ENCODE results near the gene FBXL7.

Gene FBXL7

DNA sequence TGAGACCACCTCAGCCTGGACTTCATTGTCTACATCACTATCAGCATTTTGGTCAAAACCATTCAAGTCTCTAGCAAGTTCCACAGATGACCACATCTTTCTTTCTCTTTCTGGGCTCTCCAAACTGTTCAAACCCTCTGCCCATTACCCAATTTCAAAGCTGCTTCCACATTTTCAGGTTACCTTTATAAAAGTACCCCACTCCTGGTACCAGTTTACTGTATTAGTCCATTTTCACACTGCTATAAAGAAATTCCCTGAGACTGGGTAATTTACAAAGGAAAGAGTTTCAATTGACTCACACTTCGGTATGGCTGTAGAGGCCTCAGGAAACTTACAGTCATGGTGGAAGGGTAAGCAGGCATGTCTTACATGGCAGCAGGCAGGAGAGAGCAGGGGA is 84.5 kb downstream of the FBXL7 start:
- DNase-seq = no peak

DNA sequence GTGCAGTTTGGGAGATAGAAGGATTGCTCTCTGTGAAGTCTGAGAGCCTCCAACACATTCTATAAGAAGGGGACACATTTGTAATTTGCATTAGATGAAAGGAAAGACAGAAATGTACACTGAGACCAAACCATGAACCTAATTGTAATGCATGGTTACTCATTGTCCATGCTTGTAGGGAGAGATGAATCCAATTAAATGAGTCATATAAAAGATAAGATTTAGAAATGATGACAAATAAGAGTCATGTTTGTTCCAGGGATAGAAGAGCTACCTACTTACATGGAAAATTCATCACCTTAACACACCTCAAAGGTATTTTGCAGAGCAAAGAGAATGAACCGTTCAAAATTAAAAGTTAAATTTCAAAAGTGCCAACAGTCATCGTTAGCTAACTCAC is 85.1 kb downstream of the FBXL7 start:
- DNase-seq = no peak

DNA sequence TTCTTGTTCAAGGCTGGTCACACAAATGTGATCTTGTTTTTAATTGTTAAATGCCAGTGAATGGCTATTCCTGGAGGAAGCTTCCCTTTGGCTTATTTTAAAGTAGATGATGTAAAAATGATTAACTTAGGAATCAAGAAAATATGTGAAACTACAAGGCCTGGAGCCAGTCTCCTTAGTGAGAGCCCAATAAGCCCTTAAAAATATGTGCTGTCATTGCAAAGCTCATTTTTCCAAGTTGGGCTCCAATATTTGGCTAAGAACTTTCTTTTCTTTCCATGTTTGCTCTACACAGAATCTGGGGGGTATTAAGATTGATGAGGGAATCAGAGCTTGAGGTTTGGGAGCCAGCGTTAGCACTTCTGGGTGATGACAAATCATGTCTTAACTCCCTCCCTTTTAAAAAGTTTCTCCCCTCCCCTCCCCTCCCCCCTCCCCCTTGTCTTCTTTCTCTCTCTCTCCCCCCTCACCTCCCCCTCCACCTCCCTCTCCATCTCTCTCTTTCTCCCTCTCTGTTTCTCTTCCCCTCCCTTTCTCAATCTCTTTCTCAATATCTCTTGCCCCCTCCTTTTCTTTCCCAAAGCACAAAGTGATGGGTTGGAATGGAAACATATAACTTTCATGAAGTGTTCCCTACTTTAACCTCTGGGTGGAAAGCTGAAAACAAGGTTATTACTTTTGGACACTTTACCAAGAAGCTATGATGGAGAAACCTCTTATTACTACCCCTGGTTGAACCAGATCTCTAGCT is 86.0 kb downstream of the FBXL7 start:
- DNase-seq = no peak

DNA sequence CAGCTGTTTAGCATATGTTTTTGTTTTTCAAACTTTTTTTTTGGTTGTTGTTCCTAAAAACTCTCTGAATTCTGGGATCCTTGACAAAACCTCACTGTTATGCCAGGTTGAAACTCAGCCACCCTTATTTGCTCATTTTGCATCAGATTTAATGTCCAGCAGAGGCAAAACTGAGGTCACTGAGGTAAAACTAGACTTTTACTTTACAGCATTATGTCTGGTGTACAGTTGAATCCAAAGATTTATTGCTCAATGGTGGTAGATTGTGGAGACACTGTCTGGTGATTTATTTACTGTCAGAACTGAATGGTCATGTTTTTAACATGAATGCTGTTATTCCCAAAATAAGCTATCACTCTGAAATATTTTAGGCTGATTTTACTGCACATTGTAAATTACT is 87.9 kb downstream of the FBXL7 start:
- no peak for DNase-seq

DNA sequence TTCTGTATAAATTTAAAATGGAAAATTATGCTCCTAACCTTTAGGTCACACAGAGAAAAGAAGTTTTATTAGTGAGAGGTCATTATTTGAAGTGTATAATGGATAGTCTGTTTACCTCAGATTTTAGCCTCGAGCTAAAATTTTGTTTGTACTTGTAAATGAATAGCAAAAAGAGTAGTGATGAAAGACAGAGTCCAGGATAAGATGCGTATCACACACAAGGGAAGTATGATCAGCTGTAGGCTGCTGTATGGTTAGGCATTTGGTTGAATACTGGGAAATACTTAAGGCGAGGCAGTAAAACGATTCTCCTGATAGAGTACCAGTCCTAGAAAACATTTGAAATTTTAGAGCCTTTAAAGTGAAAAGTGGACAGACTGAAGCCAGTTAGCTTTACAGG is 92.7 kb downstream of the FBXL7 start:
- no peak for DNase-seq

DNA sequence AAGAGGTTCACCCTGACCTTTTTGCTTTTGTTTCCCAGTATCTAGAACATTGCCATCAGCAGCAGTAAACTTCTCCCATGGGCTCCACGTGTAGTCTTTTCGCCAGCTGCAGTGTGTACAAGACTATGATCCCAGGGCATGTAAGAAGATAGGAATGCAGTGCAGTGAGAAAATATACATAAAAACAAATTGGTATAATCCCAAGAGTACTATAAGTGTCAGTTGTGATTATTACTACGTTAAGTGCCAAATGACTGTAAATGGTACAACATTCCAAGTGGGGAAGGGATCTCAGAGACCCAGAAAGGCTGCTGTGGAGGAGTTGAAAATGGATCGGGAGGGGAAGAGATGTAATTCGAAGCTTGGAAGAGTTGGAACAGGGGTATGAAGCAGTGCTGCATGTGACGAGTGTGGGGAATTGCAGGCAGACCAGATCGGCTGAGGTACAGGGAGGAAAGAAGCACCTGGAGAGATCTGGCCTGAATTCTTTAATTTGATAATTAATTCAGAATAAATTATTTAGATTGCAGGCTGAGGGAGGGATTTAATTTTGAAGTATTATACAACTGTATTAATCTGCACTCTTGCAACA is 95.1 kb downstream of the FBXL7 start:
- no peak for DNase-seq

DNA sequence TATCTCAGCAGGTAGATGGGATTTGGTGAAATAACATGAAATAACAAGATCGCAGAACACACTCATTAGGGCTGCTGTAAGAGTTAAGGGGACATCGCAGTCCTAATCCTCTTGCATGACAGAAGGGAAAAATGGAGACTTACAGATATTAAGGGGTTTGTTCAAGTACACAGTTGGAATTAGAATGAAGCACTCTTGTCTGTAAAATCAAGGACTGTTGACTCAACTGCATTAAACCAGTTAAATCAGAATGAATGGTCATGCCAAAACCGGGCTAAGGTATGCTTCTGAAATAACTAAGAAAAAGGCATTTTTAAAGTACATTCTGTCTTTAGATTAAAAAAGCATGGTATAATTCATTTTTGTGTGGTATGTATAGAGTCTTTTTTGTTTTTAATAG is 95.9 kb downstream of the FBXL7 start:
- DNase-seq = no peak

DNA sequence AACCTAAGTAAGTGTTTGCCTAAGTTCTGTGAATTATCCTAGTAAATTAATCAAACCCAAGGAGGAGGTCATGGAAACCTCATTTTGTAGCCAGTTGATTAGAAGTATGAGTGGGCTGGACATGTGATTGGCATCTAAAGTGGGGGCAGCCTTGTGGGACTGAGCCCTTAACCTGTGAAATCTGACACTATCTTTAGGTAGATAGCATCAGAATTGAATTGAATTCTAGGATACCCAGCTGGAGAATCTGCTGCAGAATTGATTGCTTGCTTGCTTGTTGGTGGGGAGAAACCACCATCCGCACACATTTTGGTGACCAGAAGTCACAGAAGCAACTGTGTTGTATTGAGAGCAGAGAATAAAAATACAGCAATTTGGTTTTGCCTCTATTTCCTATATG is 97.0 kb downstream of the FBXL7 start:
- DNase-seq = no peak

DNA sequence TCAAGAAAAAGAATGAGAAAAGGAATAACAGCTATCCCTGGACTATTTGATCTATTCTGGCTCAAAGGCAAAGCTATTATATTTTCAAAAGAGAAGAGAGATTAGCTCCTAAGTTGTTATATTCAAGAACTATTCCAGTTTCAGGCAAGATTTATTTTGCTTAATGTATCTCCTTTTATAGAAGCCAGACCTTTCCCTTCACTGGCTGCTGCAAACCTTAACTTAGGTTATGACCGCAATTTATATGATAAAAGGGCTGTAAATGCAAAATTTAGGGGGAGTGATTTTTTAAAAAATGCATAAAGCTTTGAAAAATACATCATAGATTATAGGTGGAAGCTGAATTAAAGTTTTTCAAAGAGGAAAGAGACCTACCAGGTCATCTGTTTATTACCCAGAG is 97.8 kb downstream of the FBXL7 start:
- DNase-seq = no peak

DNA sequence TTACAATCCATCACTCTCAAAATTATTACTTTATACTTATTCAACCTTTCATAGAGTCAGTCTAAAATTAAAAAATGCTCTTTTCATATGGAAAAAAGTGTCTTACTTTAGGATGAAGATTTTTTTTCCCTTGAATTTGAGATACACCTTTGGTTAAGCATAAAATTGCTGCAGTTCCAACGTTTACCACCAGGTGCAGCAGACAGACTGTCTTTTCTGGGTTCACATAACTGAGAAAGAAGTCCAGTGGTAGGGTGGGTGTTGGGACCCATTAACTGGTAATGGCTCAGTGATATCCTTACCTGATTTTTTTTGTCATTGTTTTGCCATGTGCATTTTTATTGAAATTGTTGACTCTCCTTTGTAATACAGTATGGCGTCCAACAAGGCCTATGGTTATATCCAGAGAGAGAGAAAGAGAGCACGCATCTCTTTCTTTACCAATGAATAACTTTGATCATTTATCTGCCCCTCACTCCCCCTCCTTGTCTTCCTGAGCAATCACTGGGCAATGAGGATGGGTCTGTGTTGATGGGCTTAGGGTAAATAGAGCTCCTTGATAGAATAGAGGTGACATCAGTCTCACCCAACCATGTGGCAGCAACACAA is 98.4 kb downstream of the FBXL7 start:
- DNase-seq = no peak

DNA sequence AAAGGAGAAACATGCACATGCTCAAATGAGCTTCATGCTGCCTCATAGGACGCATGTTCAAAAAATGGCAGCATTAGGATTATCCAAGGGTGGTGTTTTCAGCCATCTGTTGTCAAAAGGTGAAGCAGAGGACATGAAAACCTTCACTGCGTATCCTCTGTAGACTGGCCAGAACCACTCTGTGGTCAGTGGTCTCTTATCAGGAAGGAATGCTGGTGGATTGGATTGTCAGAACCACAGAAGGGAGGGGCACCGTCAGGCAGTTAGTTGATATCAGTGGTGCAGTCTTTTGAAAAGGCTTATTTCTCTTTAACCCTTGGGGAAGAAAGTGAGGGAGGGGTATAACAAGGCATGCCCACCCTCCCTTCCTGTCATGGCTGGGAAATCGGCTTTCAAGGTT is 100.1 kb downstream of the FBXL7 start:
- DNase-seq = no peak

DNA sequence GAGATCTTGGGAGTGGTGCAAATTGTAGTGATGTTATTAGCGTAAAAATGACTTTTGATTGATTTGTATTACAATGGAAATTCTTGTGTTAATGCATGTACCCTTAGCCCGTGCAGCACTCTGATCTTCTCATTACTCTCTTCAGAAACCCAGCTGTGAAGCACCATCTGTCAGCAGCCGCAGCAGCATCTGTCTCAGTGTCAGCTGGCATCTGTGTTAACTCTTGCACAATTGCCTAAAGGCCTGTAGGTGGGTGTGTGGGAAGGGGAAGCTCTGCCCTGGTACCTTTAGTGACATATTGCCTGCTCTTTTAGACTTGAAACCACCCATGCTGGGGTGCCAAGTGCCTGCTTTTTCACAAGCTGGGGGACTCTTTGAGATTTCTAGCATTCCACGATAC is 101.3 kb downstream of the FBXL7 start:
- DNase-seq = no peak

DNA sequence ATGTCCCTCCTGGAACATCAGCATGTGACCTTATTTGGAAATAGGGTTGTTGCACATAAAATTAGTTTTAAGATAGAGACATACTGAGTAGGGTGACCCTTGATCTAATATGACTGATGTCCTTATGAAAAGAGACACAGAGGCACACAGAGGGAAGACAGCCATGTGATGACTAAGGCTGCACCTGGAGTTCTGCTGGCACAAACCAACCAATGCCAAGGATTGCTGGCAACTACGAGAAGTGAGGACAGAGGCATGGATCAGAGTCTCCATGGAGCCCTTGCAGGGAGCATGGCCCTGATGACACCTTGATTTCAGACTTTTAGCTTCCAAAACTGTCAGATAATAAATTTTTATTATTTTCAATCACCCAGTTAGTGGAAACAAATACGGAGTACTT is 101.9 kb downstream of the FBXL7 start:
- no peak for DNase-seq

DNA sequence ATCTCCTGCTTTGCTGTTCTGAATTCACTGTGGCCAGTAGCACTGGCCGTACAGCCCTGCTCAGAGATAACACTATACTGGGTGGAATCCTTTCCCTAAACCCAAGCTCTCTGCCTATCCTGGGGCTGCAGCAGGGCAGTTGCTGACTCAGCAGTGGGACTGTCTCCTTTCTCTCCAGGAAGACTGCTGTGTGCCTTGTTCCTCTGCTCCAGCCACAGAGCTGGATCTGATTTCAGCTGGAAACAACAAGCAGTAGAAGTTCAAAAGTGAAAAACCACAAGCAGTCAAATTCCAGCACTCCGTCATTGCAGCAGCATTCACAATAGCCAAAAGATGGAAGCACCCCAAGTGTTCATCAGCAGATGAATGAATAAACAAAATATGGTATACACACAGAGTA is 105.0 kb downstream of the FBXL7 start:
- DNase-seq = no peak

DNA sequence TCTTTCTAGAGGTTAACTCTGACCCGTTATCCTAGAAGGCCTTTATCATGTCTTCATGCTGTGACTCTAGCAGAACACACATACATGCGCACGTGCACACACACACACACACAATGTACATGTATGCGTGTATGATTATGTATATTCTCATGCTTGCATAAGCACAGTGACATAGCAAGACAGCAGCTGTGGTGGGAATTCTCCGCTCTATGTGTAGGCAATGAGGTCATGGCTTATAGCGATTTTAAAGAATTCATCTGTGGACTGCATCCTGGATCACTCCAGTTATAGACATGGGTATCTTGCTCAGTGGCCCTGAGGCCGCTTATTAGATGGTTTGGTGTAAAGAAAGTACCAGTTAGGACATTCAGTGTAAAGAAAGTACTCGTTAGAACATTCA is 106.2 kb downstream of the FBXL7 start:
- no peak for DNase-seq

DNA sequence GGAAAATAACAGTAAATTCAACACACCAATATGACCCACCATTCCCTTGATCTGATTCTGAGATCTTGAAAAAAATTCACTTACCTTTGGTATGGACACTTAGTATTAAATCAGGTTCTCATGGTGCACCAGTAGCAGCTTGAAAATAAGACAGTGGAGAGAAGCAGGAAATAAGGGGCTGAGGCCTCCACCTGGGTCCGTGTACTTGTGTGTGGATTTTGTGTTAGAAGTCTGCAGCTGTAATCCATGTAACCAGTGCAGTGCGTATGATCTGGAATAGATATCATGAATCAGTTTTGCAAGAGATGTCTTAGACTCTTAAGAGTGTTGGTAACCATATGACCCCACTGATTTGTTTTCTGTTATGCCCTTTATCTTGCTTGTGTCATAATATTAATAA is 107.1 kb downstream of the FBXL7 start:
- DNase-seq = no peak

DNA sequence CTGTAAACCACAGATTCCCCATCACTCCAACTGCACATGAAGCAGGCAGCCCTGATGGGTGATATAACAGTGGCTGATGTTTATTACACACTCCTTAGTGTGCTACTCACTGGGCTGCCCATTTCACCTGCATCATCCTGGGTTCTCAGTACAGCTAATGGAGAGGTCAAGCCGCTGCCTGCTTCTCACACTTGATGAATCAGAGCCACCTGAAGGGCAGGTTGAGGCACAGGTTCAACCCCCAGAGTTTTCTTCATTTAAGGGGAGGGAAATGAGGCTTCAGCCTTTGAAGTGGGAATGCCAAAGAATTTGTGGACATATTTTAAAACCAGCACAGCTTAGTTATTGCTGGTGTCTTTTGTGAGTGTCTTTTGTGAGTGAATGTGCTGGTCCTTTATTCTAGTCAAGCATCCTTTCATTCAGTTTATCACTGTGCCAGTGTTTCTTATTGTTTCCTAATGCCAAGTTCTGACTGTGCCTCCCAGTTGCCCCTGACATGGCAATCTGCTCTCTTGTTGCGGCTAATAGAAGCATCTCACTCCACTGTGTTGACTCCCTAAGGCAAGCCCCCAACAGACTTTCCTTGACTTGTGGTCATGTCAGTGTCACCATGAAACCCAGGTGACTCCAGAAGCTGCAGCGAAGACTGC is 109.2 kb downstream of the FBXL7 start:
- DNase-seq = no peak

DNA sequence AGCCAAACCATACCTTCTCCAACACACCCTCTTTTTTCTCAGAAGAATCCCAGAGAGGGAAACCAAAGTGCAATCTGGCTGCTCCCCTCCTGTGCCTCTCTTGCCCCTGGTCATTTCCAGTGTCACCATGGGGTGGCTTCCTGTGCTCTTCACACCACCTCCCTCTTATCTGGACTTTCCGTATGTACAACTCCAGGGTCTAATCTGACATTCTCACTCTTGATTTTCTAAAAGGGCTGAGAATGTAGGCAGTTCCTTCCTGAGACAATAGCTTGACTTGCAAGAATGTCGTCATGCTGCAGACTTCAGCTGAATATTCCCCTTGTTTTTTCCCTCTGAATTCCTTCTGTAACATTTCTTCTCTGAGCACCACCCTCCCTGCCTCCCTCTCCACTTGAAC is 110.2 kb downstream of the FBXL7 start:
- DNase-seq = no peak

DNA sequence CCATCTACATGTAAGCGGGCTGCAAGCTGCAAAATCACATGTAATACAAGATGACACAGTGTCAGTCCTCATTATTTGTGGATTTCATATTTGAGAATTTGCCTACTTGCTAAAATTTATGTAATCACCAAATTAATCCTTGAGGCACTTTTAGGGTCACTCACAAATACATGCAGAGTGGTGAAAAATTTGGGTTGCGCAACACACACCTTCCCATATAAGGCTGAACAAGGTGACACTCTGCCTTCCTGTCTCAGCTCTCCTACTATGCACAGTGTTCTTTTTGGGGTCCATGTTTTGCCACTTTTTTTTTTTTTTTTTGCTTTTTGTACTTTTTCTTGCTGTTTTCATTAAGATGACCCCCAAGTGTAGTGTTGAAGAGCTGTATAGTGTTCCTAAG is 111.0 kb downstream of the FBXL7 start:
- DNase-seq = no peak

DNA sequence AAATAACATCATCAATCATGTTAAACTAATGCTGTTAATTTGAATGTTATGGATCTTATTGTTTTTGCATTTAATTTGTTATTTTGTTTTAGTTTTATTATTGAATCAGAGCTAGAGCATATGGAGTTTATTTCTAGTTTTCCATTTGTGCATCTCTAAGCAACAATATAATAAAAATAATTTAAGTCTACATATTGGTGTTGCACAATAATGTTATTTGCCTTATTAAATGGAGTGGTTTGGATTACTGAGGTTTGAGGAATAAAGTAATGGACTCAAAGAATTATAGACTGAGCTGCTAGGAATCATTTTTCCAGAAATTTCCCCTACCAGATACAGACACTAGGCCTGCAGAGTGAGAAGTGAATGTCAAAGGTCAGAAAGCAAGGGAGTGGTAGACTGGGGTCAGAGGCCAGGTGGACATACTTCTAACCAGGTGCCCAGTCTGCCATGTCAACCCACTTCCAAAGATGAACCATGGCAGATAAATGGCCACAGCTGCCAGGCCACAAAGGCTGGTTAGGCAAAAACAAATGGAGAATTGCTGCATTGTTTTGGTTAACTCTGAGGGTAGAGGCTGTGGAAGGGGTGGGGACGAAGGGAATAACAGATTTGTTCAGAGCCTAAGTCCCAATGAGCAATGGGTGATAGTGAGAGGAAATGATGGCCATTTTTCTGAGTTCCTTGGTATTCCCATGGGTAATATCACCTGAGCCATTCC is 113.1 kb downstream of the FBXL7 start:
- no peak for DNase-seq

DNA sequence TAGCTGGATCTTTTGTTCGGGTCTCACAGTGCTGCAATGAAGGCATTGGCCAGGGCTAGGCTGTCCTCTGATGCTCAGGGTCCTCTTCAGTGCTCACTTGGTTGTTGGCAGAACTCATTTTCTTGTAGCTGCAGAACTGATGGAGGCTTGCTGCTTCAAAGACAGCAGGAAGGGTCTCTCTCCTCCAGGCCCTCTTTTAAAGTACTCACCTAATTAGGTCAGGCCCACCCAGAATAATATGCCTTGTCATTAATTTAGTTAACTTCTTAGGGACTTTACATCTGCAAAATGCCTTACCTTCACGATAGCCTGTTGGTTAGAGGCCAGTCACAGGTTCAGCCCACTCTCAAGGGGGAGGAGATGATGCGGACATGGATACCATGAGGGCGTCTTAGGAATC is 114.7 kb downstream of the FBXL7 start:
- no peak for DNase-seq

DNA sequence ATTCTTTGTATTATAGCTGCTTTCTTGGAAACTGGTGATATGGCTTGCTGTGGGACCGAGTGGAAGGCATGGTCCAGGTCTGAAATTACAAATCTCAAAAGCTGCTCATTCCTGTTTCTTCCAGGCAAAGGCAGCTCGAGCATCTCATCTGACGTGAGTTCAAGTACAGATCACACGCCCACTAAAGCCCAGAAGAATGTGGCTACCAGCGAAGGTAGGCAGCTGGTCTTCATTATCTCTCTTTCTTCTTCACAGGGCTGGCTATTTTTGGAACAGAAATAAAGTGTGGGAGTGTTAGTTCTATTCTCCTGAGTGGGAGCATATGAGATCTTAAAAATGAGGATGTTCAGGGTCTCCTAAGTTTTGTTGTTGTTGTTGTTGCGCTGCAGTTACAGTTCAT is 115.9 kb downstream of the FBXL7 start:
- no peak for DNase-seq

DNA sequence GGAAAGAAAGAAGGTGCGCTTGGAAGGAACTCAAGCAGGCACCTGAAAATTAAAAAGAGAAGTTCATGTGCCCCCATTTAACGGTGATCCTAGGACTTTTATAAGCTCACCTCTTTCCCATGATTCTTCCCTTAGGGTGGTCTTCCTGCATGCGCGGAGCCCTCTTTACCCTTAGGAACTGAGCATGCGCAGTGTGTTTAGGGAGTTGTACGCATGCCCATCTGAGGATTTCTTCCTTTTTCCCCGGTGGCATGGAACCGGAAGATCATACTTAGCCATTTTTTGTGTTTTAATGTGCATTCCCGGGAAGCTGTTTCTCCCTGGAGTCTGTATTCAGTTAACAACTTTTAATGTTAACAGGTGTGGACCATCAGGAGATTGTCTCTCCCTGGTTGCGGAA is 119.0 kb downstream of the FBXL7 start:
- DNase-seq = no peak

DNA sequence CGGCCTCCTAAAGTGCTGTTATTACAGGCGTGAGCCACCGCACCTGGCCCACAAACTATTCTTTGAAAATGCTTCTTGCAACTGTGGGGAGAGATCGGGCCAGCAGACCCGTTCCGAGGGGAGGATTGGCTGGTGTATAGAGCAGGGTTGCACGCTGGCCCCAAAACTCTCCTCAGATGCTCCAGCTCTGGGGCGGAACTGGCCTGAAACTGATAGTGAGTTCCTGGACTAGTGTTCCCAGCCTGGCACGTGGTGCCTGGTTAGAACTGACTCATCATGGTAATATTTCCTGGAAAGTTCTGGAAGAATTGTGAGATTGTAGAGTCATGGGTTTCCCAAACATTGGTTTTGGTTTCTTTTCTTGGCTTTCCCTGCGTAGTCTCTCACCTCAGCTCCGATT is 120.5 kb downstream of the FBXL7 start:
- DNase-seq = no peak
